HepG2 (cell line): ENCODE results near the gene CBFA2T2. TPM values are rescaled to one million over a fixed set of nuclear protein-coding genes. Genes with fewer than 3 reads are reported as not detected.

Experiments
- AKAP8 ChIP-seq: sonication (generic); formaldehyde crosslinking; IDR thresholded peaks from 2 replicates; pipeline ENCODE4 v1.5.1; 2020; ENCODE audit warnings: mild to moderate bottlenecking, missing genetic modification reagents
- BORCS8-MEF2B ChIP-seq: sonication (generic); formaldehyde crosslinking; IDR thresholded peaks from 2 replicates; pipeline ENCODE4 v1.8.0; 2022; ENCODE audit warnings: mild to moderate bottlenecking, missing genetic modification reagents
- CENPX ChIP-seq: sonication (generic); formaldehyde crosslinking; IDR thresholded peaks from 2 replicates; pipeline ENCODE4 v1.9.0; 2021; ENCODE audit warnings: mild to moderate bottlenecking, missing genetic modification reagents, moderate library complexity
- FOXK1 ChIP-seq: sonication (generic); formaldehyde crosslinking; IDR thresholded peaks from 2 replicates; pipeline ENCODE4 v1.4.0; 2020; ENCODE audit warnings: low read depth, missing genetic modification reagents, borderline replicate concordance
- IKZF4 ChIP-seq: sonication (generic); formaldehyde crosslinking; IDR thresholded peaks from 2 replicates; pipeline ENCODE4 v1.5.1; 2020; ENCODE audit warnings: borderline replicate concordance, mild to moderate bottlenecking, low read depth, missing genetic modification reagents; ENCODE audit errors: not compliant biosample characterization
- LCORL ChIP-seq, 2 experiments: fragments of 450-650 bp in 1 of 2; sonication (generic) in 1 of 2; formaldehyde crosslinking in 1 of 2; IDR thresholded peaks; 2 replicates each; pipeline versions ENCODE4 v1.5.0 to v1.6.1; 2017 to 2020; ENCODE audit warnings: antibody characterized with exemption in 1 of 2, missing genetic modification reagents in 1 of 2
- MATR3 ChIP-seq: sonication (generic); formaldehyde crosslinking; IDR thresholded peaks from 2 replicates; pipeline ENCODE4 v1.4.0; 2020; ENCODE audit warnings: missing genetic modification reagents
- MYNN ChIP-seq: sonication (generic); formaldehyde crosslinking; IDR thresholded peaks from 2 replicates; pipeline ENCODE4 v1.4.0; 2020; ENCODE audit warnings: mild to moderate bottlenecking, low read depth, missing genetic modification reagents
- RBFOX2 ChIP-seq: fragments of 200-400 bp; formaldehyde crosslinking; IDR thresholded peaks from 2 replicates; pipeline ENCODE4 v1.6.1; 2017; ENCODE audit warnings: low read depth, mild to moderate bottlenecking, low read length
- RBM39 ChIP-seq: fragments of 200-400 bp; formaldehyde crosslinking; IDR thresholded peaks from one replicate; pipeline ENCODE4 v1.6.1; 2018; ENCODE audit warnings: antibody characterized with exemption, mild to moderate bottlenecking, low read depth, low read length; ENCODE audit not compliant: poor library complexity, severe bottlenecking
- ZC3H4 ChIP-seq: sonication (generic); formaldehyde crosslinking; IDR thresholded peaks from 2 replicates; pipeline ENCODE4 v1.4.0; 2020; ENCODE audit warnings: missing genetic modification reagents, borderline replicate concordance
- ZKSCAN8 ChIP-seq: IDR thresholded peaks from 2 replicates; pipeline ENCODE4 v1.6.1; 2016; ENCODE audit warnings: borderline replicate concordance, missing genetic modification reagents, missing compliant biosample characterization
- ZNF232 ChIP-seq: sonication (generic); formaldehyde crosslinking; IDR thresholded peaks from 2 replicates; pipeline ENCODE4 v1.4.0; 2020; ENCODE audit warnings: missing genetic modification reagents, borderline replicate concordance
- ZNF337 ChIP-seq: sonication (generic); formaldehyde crosslinking; IDR thresholded peaks from 2 replicates; pipeline ENCODE4 v1.5.1; 2020; ENCODE audit warnings: missing genetic modification reagents, low read depth, mild to moderate bottlenecking, borderline replicate concordance
- ZNF468 ChIP-seq: sonication (generic); formaldehyde crosslinking; IDR thresholded peaks from 2 replicates; pipeline ENCODE4 v1.8.0; 2022; ENCODE audit warnings: mild to moderate bottlenecking, moderate library complexity, missing genetic modification reagents
- ZNF83 ChIP-seq: sonication (generic); formaldehyde crosslinking; IDR thresholded peaks from 2 replicates; pipeline ENCODE4 v1.4.0; 2020; ENCODE audit warnings: missing genetic modification reagents, mild to moderate bottlenecking, borderline replicate concordance
- polyA plus RNA-seq, 8 experiments: library from polyadenylated mRNA; depleted of rRNA in 3 of 8; stranded (reverse) in 7 of 8; unstranded in 1 of 8; fragments of >200 nt; fragmentation: Illumina TruSeq in 4 of 8; extraction: Trizol in 4 of 8; gene quantifications; 2 replicates each; pipeline versions ENCODE4 v1.2.1 to v1.2.3, GENCODE V29; 2011 to 2016; ENCODE audit warnings: low read depth in 4 of 8, missing spikeins in 1 of 8, mixed read lengths in 1 of 8; ENCODE audit not compliant: insufficient read depth in 1 of 8
- total RNA-seq, 5 experiments: library from RNA; depleted of rRNA; stranded (reverse); fragments of >200 nt; fragmentation: Illumina TruSeq; extraction: Trizol; gene quantifications; 2 replicates each; pipeline ENCODE4 v1.2.3, GENCODE V29; 2016; ENCODE audit warnings: low read depth in 1 of 5
- TF ChIP-seq, protein P1 (sequence below): sonication (generic); formaldehyde crosslinking; IDR thresholded peaks from 2 replicates; pipeline ENCODE4 v1.8.0; 2022; ENCODE audit warnings: mild to moderate bottlenecking, missing genetic modification reagents, moderate library complexity
- TF ChIP-seq, protein P2 (sequence below): sonication (generic); formaldehyde crosslinking; IDR thresholded peaks from 2 replicates; pipeline ENCODE4 v1.8.0; 2022; ENCODE audit warnings: missing genetic modification reagents, low read depth, mild to moderate bottlenecking, borderline replicate concordance
- TF ChIP-seq, protein P3 (sequence below): IDR thresholded peaks from 2 replicates; pipeline ENCODE4 v1.4.0; 2020; ENCODE audit warnings: mild to moderate bottlenecking, missing genetic modification reagents

The CBFA2T2 gene
- total and polyA plus RNA-seq, 2 of the 13 experiments (the other 11 are each of a cell fraction or from before 2014, with no cell fraction given) = 6.3 to 21.2 TPM

DNA sequence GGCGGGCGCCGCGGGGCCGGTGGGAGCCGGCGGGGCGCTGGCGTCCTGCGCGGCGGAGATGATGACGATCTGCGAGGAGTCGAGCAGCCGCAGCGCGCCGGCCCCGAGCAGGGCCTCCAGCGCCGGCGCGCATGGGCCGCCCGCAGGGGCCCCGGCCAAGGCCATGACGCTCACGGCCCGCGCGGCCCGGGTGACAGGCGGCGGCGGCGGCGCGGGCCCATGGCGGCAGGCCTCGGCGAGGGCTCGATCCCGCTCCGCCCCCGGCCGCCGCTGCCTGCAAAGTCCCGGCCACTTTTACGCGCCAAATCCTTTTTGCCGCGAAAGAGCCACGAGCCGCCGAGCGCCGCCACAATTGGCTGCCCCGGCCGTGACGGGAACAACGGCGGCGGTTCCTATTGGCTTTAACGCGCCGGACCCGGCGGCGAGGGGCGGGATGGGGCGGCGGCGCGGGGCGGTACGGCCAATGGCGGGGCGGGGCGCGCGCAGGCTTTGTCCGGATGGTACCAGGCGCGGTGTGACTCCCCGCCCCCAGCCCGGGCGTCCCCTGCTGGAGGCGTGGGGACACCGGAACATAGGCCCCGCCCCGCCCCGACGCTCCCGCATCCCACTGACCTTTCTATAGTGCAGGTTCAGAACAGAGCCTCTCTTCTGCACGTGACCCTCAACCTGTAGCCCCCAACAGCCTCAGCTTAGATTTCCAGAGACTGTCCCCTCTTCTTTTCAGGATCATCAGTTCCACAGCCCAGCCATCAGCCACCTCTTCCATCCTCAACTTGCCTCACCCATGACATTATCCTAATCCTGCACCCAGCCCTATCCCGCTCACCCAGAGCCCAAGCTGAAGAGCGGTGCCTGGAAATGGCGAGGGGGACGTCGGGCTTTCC is 196.4 kb downstream of the CBFA2T2 start, which contains the start of gene E2F1 (continued):
- TF ChIP-seq, protein P1, sequence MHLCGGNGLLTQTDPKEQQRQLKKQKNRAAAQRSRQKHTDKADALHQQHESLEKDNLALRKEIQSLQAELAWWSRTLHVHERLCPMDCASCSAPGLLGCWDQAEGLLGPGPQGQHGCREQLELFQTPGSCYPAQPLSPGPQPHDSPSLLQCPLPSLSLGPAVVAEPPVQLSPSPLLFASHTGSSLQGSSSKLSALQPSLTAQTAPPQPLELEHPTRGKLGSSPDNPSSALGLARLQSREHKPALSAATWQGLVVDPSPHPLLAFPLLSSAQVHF (CRISPR knock-in tag) = peak; percentile 99
- TF ChIP-seq LCORL (IDR thresholded peaks at IDR 0.05) (no peak), LCORL (CRISPR knock-in tag; IDR thresholded peaks at IDR 0.05) (no peak), MATR3 (CRISPR knock-in tag) (no peak), ZNF468 (CRISPR knock-in tag) (peak; percentile 65; the same call in 1 of the 2 replicates), RBFOX2 (peak; percentile 71), IKZF4 (peak; percentile 29), MYNN (peak; percentile 80; the same call in 1 of the 2 replicates), ZNF83 (no peak), ZNF232 (CRISPR knock-in tag) (peak; percentile 93; the same call in 1 of the 2 replicates), ZNF337 (no peak), BORCS8-MEF2B (CRISPR knock-in tag) (peak; percentile 99), RBM39 (no peak), FOXK1 (CRISPR knock-in tag) (peak; percentile 77; the same call in 1 of the 2 replicates), AKAP8 (CRISPR knock-in tag) (no peak), ZC3H4 (0 out of 2 replicates have a peak, but pooled peaks have one; percentile 29), ZKSCAN8 (CRISPR knock-in tag) (peak; percentile 51; the same call in 1 of the 2 replicates), CENPX (CRISPR knock-in tag) (no peak)
- TF ChIP-seq, protein P2, sequence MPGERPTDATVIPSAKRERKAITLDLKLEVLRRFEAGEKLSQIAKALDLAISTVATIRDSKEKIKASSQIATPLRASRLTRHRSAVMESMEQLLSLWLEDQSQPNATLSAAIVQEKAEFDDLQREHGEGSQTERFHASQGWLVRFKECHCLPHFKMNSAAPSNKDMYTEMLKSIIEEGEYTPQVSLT (CRISPR knock-in tag) = no peak
- TF ChIP-seq, protein P3, sequence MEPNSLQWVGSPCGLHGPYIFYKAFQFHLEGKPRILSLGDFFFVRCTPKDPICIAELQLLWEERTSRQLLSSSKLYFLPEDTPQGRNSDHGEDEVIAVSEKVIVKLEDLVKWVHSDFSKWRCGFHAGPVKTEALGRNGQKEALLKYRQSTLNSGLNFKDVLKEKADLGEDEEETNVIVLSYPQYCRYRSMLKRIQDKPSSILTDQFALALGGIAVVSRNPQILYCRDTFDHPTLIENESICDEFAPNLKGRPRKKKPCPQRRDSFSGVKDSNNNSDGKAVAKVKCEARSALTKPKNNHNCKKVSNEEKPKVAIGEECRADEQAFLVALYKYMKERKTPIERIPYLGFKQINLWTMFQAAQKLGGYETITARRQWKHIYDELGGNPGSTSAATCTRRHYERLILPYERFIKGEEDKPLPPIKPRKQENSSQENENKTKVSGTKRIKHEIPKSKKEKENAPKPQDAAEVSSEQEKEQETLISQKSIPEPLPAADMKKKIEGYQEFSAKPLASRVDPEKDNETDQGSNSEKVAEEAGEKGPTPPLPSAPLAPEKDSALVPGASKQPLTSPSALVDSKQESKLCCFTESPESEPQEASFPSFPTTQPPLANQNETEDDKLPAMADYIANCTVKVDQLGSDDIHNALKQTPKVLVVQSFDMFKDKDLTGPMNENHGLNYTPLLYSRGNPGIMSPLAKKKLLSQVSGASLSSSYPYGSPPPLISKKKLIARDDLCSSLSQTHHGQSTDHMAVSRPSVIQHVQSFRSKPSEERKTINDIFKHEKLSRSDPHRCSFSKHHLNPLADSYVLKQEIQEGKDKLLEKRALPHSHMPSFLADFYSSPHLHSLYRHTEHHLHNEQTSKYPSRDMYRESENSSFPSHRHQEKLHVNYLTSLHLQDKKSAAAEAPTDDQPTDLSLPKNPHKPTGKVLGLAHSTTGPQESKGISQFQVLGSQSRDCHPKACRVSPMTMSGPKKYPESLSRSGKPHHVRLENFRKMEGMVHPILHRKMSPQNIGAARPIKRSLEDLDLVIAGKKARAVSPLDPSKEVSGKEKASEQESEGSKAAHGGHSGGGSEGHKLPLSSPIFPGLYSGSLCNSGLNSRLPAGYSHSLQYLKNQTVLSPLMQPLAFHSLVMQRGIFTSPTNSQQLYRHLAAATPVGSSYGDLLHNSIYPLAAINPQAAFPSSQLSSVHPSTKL (CRISPR knock-in tag) = peak; percentile 60
